ENCODE measurements around the gene DUSP3. TPM values are rescaled to one million over a fixed set of nuclear protein-coding genes. Genes with fewer than 3 reads are reported as not detected.

Gene DUSP3
- total and polyA plus RNA-seq, 7 experiments from 2014 or later, result 5.4 to 31.0 (median 9.6) TPM

GRCh38 chr17:43721537-43722268 is 57.1 kb downstream of the DUSP3 start:
- Histone ChIP-seq H3K36me3 (ENCODE audit: control insufficient read depth in 2 of 3, insufficient read depth in 3 of 3, low read length in 3 of 3) (peaks cover 0 to 4% (median 0%) of the 10 kb centered on the region in 3 experiments), H3K9me3 (ENCODE audit: control insufficient read depth in 2 of 3, low read length in 3 of 3) (no peaks in the 10 kb centered on the region), H3K4me3 (ENCODE audit: low read length) (no peak overlapping the region), H3K27ac (ENCODE audit: low read depth, low read length) (no peak overlapping the region), H3K4me1 (ENCODE audit: control insufficient read depth in 2 of 2, insufficient read depth in 2 of 2, low read length in 2 of 2) (peaks cover 0 to 5% of the 10 kb centered on the region in 2 donors), H3K27me3 (ENCODE audit: control insufficient read depth in 2 of 2, insufficient read depth in 2 of 2, low read length in 2 of 2) (no peaks in the 10 kb centered on the region)
- ChIA-PET POLR2A (interaction anchor here (0.6 kb wide), 3 partner anchors 8 to 374 kb away, joined by 3 to 7 read pairs (median 3); no protein-coding TSS in a partner anchor), CTCF (no interaction called here)
- ATAC-seq (no peak), DNase-seq (no peak)
- H3K27me3 Mint-ChIP-seq, result peaks cover 0 to 16% (median 5%) of the 10 kb centered on the region in 5 donors
- H3K27ac Mint-ChIP-seq, result peak overlapping the region in 8 of 9 donors; percentile 16 to 98 (median 86)
- H3K4me1 Mint-ChIP-seq, result peaks cover 5 to 18% (median 6%) of the 10 kb centered on the region in 7 donors
- H3K9me3 Mint-ChIP-seq, result peaks cover 0 to 6% (median 0%) of the 10 kb centered on the region in 11 donors
- peaks cover 0 to 5% (median 0%) of the 10 kb centered on the region in 5 donors for H3K36me3 Mint-ChIP-seq
- H3K4me3 Mint-ChIP-seq, result peak overlapping the region; percentile 78 to 100 (median 96)
- intact Hi-C loops (cut with micrococcal nuclease), result loop anchor here (2.0 to 10.0 kb wide), 2 partner anchors 357 to 465 kb away; partner anchors contain the start of gene TMUB2 (in 1 of the 2)

GRCh38 chr17:43720311-43721060 is 58.3 kb downstream of the DUSP3 start:
- intact Hi-C loops (cut with micrococcal nuclease), result loop anchor here (2.0 to 10.0 kb wide), 2 partner anchors 356 to 466 kb away; partner anchors contain the start of gene TMUB2 (in 1 of the 2)
- Histone ChIP-seq H3K27me3 (ENCODE audit: control insufficient read depth in 2 of 2, insufficient read depth in 2 of 2, low read length in 2 of 2) (no peaks in the 10 kb centered on the region), H3K9me3 (ENCODE audit: control insufficient read depth in 2 of 3, low read length in 3 of 3) (no peaks in the 10 kb centered on the region), H3K27ac (ENCODE audit: low read depth, low read length) (peak overlapping the region; percentile 93), H3K4me3 (ENCODE audit: low read length) (peak overlapping the region; percentile 96), H3K36me3 (ENCODE audit: control insufficient read depth in 2 of 3, insufficient read depth in 3 of 3, low read length in 3 of 3) (peaks cover 0 to 4% (median 0%) of the 10 kb centered on the region in 3 experiments), H3K4me1 (ENCODE audit: control insufficient read depth in 2 of 2, insufficient read depth in 2 of 2, low read length in 2 of 2) (peaks cover 0 to 5% of the 10 kb centered on the region in 2 donors)
- Mint-ChIP-seq H3K4me1 (peaks cover 5 to 18% (median 6%) of the 10 kb centered on the region in 7 donors), H3K27me3 (peaks cover 1 to 23% (median 5%) of the 10 kb centered on the region in 5 donors), H3K36me3 (peaks cover 0 to 5% (median 0%) of the 10 kb centered on the region in 5 donors), H3K27ac (peak overlapping the region; percentile 89 to 99 (median 95)), H3K9me3 (peaks cover 0 to 6% (median 0%) of the 10 kb centered on the region in 11 donors), H3K4me3 (peak overlapping the region; percentile 81 to 100 (median 96))
- DNase-seq (peak; percentile 60 to 82 (median 74)), ATAC-seq (peak; percentile 96)
- POLR2A ChIA-PET, result interaction anchor here (0.6 to 1.4 kb wide), 4 partner anchors 9 to 375 kb away, joined by 3 to 7 read pairs (median 5); no protein-coding TSS in a partner anchor
- CTCF ChIA-PET, result no interaction called here

GRCh38 chr17:43719578-43719977 is 59.2 kb downstream of the DUSP3 start:
- POLR2A ChIA-PET, result interaction anchor here (1.4 kb wide), 1 partner anchor 331 kb away, joined by 6 read pairs; no protein-coding TSS in a partner anchor

GRCh38 chr17:43718544-43718943 is 60.2 kb downstream of the DUSP3 start:
- peaks cover 17 to 38% (median 21%) of the 10 kb centered on the region in 5 donors for H3K27me3 Mint-ChIP-seq
- Histone ChIP-seq H3K9me3 (ENCODE audit: control insufficient read depth in 2 of 3, low read length in 3 of 3) (no peaks in the 10 kb centered on the region), H3K27ac (ENCODE audit: low read depth, low read length) (no peak overlapping the region), H3K36me3 (ENCODE audit: control insufficient read depth in 2 of 3, insufficient read depth in 3 of 3, low read length in 3 of 3) (peaks cover 0 to 4% (median 0%) of the 10 kb centered on the region in 3 experiments), H3K27me3 (ENCODE audit: control insufficient read depth in 2 of 2, insufficient read depth in 2 of 2, low read length in 2 of 2) (peaks cover 0 to 4% of the 10 kb centered on the region in 2 donors), H3K4me1 (ENCODE audit: control insufficient read depth in 2 of 2, insufficient read depth in 2 of 2, low read length in 2 of 2) (peaks cover 0 to 5% of the 10 kb centered on the region in 2 donors), H3K4me3 (ENCODE audit: low read length) (no peak overlapping the region)
- DNase-seq (no peak), ATAC-seq (no peak)
- CTCF ChIA-PET, result no interaction called here
- peaks cover 13 to 27% (median 15%) of the 10 kb centered on the region in 7 donors for H3K4me1 Mint-ChIP-seq
- H3K27ac Mint-ChIP-seq, result no peak overlapping the region
- H3K36me3 Mint-ChIP-seq, result peaks cover 0 to 10% (median 0%) of the 10 kb centered on the region in 5 donors
- H3K4me3 Mint-ChIP-seq, result no peak overlapping the region
- intact Hi-C loops (cut with micrococcal nuclease), result no loop called here
- POLR2A ChIA-PET, result no interaction called here
- peaks cover 0 to 6% (median 0%) of the 10 kb centered on the region in 11 donors for H3K9me3 Mint-ChIP-seq

More at GRCh38 chr17:43719578-43719977, 59.2 kb downstream of the DUSP3 start:
- Mint-ChIP-seq H3K9me3 (peaks cover 0 to 6% (median 0%) of the 10 kb centered on the region in 11 donors), H3K4me1 (peaks cover 6 to 20% (median 7%) of the 10 kb centered on the region in 7 donors), H3K36me3 (peaks cover 0 to 5% (median 0%) of the 10 kb centered on the region in 5 donors), H3K4me3 (peak overlapping the region in 7 of 10 donors; percentile 81 to 100 (median 97)), H3K27ac (peak overlapping the region in 5 of 9 donors; percentile 90 to 99 (median 93)), H3K27me3 (peaks cover 10 to 31% (median 14%) of the 10 kb centered on the region in 5 donors)
- Histone ChIP-seq H3K4me3 (ENCODE audit: low read length) (no peak overlapping the region), H3K36me3 (ENCODE audit: control insufficient read depth in 2 of 3, insufficient read depth in 3 of 3, low read length in 3 of 3) (peaks cover 0 to 4% (median 0%) of the 10 kb centered on the region in 3 experiments), H3K9me3 (ENCODE audit: control insufficient read depth in 2 of 3, low read length in 3 of 3) (no peaks in the 10 kb centered on the region), H3K4me1 (ENCODE audit: control insufficient read depth in 2 of 2, insufficient read depth in 2 of 2, low read length in 2 of 2) (peaks cover 0 to 5% of the 10 kb centered on the region in 2 donors), H3K27ac (ENCODE audit: low read depth, low read length) (no peak overlapping the region), H3K27me3 (ENCODE audit: control insufficient read depth in 2 of 2, insufficient read depth in 2 of 2, low read length in 2 of 2) (no peaks in the 10 kb centered on the region)
- intact Hi-C loops (cut with micrococcal nuclease), result no loop called here
- CTCF ChIA-PET, result no interaction called here
- no peak for ATAC-seq
- no peak for DNase-seq

- intact Hi-C loops (cut with micrococcal nuclease), result no loop called here
- H3K4me3 ChIP-seq (ENCODE audit: low read length), result no peak overlapping the region
- ATAC-seq, result no peak
- Mint-ChIP-seq H3K27me3 (peaks cover 24 to 43% (median 26%) of the 10 kb centered on the region in 5 donors), H3K9me3 (peaks cover 0 to 6% (median 0%) of the 10 kb centered on the region in 11 donors), H3K27ac (no peak overlapping the region), H3K4me3 (no peak overlapping the region), H3K4me1 (peaks cover 13 to 33% (median 19%) of the 10 kb centered on the region in 7 donors), H3K36me3 (peaks cover 0 to 10% (median 0%) of the 10 kb centered on the region in 5 donors)
- no peak for DNase-seq
- peaks cover 0 to 4% (median 0%) of the 10 kb centered on the region in 3 experiments for H3K36me3 ChIP-seq (ENCODE audit: control insufficient read depth in 2 of 3, insufficient read depth in 3 of 3, low read length in 3 of 3)
- peaks cover 0 to 5% of the 10 kb centered on the region in 2 donors for H3K4me1 ChIP-seq (ENCODE audit: control insufficient read depth in 2 of 2, insufficient read depth in 2 of 2, low read length in 2 of 2)
- CTCF ChIA-PET, result no interaction called here
- no peak overlapping the region for H3K27ac ChIP-seq (ENCODE audit: low read depth, low read length)
- peaks cover under 1 to 4% of the 10 kb centered on the region in 2 donors for H3K27me3 ChIP-seq (ENCODE audit: control insufficient read depth in 2 of 2, insufficient read depth in 2 of 2, low read length in 2 of 2)
- POLR2A ChIA-PET, result no interaction called here
- no peaks in the 10 kb centered on the region for H3K9me3 ChIP-seq (ENCODE audit: control insufficient read depth in 2 of 3, low read length in 3 of 3)
Measured at GRCh38 chr17:43717913-43718312, 60.9 kb downstream of the DUSP3 start.
